ENCODE data around the gene CD27.

- TF ChIP-seq GATA2 (IDR thresholded peaks at IDR 0.05; ENCODE audit: low read depth, low read length) (no peak), GATA3 (IDR thresholded peaks at IDR 0.05; ENCODE audit: low read depth, low read length) (no peak)
These were observed 25.0 kb downstream of the CD27 start for GRCh38 chr12:6469609-6470374.
